Measurements from ENCODE around the gene JADE1. TPM values are rescaled to one million over a fixed set of nuclear protein-coding genes. Genes with fewer than 3 reads are reported as not detected.

Gene JADE1
- polyA plus RNA-seq, 1 of the 3 experiments (the other 2 are of a cell fraction), result 9.1 TPM

GRCh38 chr4:128810871-128811570 is 1.5 kb downstream of the JADE1 start:
- peak overlapping the region; percentile 98; the same call in 1 of the 2 replicates for H3K9ac ChIP-seq
- H4K20me1 ChIP-seq (ENCODE audit: insufficient read depth), result no peaks in the 10 kb centered on the region
- CTCF ChIA-PET, result interaction anchor here (1.3 to 2.1 kb wide), 2 partner anchors 258 to 357 kb away, joined by 4 to 12 read pairs; no protein-coding TSS in a partner anchor
- POLR2A ChIA-PET, result interaction anchor here (0.8 to 1.4 kb wide), 6 partner anchors 13 to 523 kb away, joined by 3 to 6 read pairs (median 3); partner anchors contain the start of gene PGRMC2
- H3K79me2 ChIP-seq (ENCODE audit: insufficient read depth), result peaks cover 40% of the 10 kb centered on the region
- peak overlapping the region; percentile 88 to 97 for H3K4me3 ChIP-seq (ENCODE audit: low read depth in 2 of 2, low read length in 1 of 2)
- no peaks in the 10 kb centered on the region for H3K9me3 ChIP-seq
- H3K27me3 ChIP-seq (ENCODE audit: insufficient read depth), result no peaks in the 10 kb centered on the region
- peak overlapping the region; percentile 43; the same call in 1 of the 2 replicates for H2AFZ ChIP-seq (ENCODE audit: low read depth)
- TF ChIP-seq, protein P1, sequence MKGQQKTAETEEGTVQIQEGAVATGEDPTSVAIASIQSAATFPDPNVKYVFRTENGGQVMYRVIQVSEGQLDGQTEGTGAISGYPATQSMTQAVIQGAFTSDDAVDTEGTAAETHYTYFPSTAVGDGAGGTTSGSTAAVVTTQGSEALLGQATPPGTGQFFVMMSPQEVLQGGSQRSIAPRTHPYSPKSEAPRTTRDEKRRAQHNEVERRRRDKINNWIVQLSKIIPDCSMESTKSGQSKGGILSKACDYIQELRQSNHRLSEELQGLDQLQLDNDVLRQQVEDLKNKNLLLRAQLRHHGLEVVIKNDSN (IDR thresholded peaks at IDR 0.05; ENCODE audit: borderline replicate concordance, low read depth), result 0 out of 2 replicates have a peak, but pooled peaks have one; percentile 41
- TF ChIP-seq, protein P2, sequence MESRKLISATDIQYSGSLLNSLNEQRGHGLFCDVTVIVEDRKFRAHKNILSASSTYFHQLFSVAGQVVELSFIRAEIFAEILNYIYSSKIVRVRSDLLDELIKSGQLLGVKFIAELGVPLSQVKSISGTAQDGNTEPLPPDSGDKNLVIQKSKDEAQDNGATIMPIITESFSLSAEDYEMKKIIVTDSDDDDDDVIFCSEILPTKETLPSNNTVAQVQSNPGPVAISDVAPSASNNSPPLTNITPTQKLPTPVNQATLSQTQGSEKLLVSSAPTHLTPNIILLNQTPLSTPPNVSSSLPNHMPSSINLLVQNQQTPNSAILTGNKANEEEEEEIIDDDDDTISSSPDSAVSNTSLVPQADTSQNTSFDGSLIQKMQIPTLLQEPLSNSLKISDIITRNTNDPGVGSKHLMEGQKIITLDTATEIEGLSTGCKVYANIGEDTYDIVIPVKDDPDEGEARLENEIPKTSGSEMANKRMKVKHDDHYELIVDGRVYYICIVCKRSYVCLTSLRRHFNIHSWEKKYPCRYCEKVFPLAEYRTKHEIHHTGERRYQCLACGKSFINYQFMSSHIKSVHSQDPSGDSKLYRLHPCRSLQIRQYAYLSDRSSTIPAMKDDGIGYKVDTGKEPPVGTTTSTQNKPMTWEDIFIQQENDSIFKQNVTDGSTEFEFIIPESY (IDR thresholded peaks at IDR 0.05; ENCODE audit: borderline replicate concordance, low read depth), result 0 out of 2 replicates have a peak, but pooled peaks have one; percentile 43
- peak; percentile 94 for TF ChIP-seq MXI1 (IDR thresholded peaks at IDR 0.05; ENCODE audit: low read depth, low read length)
- peak; percentile 34; the same call in 1 of the 2 replicates for TF ChIP-seq RXRA (IDR thresholded peaks at IDR 0.05; ENCODE audit: borderline replicate concordance, low read depth)
- TF ChIP-seq TEAD4 (IDR thresholded peaks at IDR 0.05; ENCODE audit: borderline replicate concordance, insufficient read depth), result peak; percentile 63; the same call in 1 of the 2 replicates
- TF ChIP-seq RCOR1 (IDR thresholded peaks at IDR 0.05; ENCODE audit: low read length), result 0 out of 2 replicates have a peak, but pooled peaks have one; percentile 12
- peak; percentile 76 for TF ChIP-seq MAX (IDR thresholded peaks at IDR 0.05; ENCODE audit: low read depth)
- peak; percentile 84 for TF ChIP-seq POLR2AphosphoS5 (IDR thresholded peaks at IDR 0.05; ENCODE audit: low read depth, low read length)
- TF ChIP-seq FOXJ3 (CRISPR knock-in tag; IDR thresholded peaks at IDR 0.05), result no peak
- TF ChIP-seq REST (IDR thresholded peaks at IDR 0.05; ENCODE audit: low read depth, low read length), result no peak
- TF ChIP-seq SIN3A (IDR thresholded peaks at IDR 0.05; ENCODE audit: borderline replicate concordance, low read depth, low read length), result peak; percentile 56; the same call in 1 of the 2 replicates
- TF ChIP-seq FOXM1 (IDR thresholded peaks at IDR 0.05; ENCODE audit: low read depth), result 0 out of 2 replicates have a peak, but pooled peaks have one; percentile 29
- TF ChIP-seq YY1 (IDR thresholded peaks at IDR 0.05; ENCODE audit: low read depth), result peak; percentile 61
- TF ChIP-seq TCF12 (IDR thresholded peaks at IDR 0.05), result no peak; the same call in 1 of the 2 replicates
- no peak for TF ChIP-seq TAF1 (IDR thresholded peaks at IDR 0.05; ENCODE audit: borderline replicate concordance, low read depth, low read length)
- peak; percentile 45; the same call in 1 of the 2 replicates for TF ChIP-seq ELF1 (IDR thresholded peaks at IDR 0.05)
- H3K4me1 ChIP-seq (ENCODE audit: control insufficient read depth in 1 of 2, insufficient read depth in 2 of 2, low read depth in 1 of 2, low read length in 1 of 2), result peaks cover 4 to 7% of the 10 kb centered on the region in 2 experiments; a peak in 3 of 4 replicates
- DNase-seq, result peak; percentile 77
- WGBS (ENCODE audit: low lambda C conversion rate), result under 1% methylated on average over 29 of the region's 50 CpGs
- peak overlapping the region; percentile 79 for H3K4me2 ChIP-seq
- H3F3A ChIP-seq (replicated peaks; ENCODE audit: insufficient read depth), result peaks cover 22% of the 10 kb centered on the region
- H3K27ac ChIP-seq (ENCODE audit: low read depth in 2 of 2, low read length in 1 of 2), result peak overlapping the region; percentile 94 to 97
- no peaks in the 10 kb centered on the region for H3K9me2 ChIP-seq
- H3K36me3 ChIP-seq (replicated peaks in 1 of 2; ENCODE audit: control insufficient read depth in 1 of 2, insufficient read depth in 2 of 2, low read length in 1 of 2), result no peaks in the 10 kb centered on the region

Measured in SK-N-SH (cell line).